HG03025 (cell line): ENCODE data around the gene WDR31.
"Not testable (repeated sequence)": the region's sequence is repeated elsewhere in the genome, so short reads cannot be mapped to it uniquely, and the experiment has no call there.

ENCODE experiments used
- ATAC-seq: cut with Tn5 transposase; IDR thresholded peaks from one replicate; pipeline ENCODE4 v1.9.1; 2021; ENCODE audit warnings: mild to moderate bottlenecking, moderate library complexity; ENCODE audit not compliant: unreplicated experiment, low FRiP score

WDR31 gene

GRCh38 chr9:113368982-113369854 is 29.1 kb upstream of the WDR31 start:
- ATAC-seq: no peak

- no peak for ATAC-seq
Measured at GRCh38 chr9:113368348-113368981, 28.4 kb upstream of the WDR31 start.

- ATAC-seq: not testable (repeated sequence)
Measured at GRCh38 chr9:113365652-113366051, 25.6 kb upstream of the WDR31 start.

GRCh38 chr9:113364951-113365350 is 24.9 kb upstream of the WDR31 start:
- no peak for ATAC-seq

GRCh38 chr9:113363336-113363735 is 23.3 kb upstream of the WDR31 start:
- no peak for ATAC-seq

- ATAC-seq: no peak
Measured at GRCh38 chr9:113361304-113362018, 21.4 kb upstream of the WDR31 start.

GRCh38 chr9:113360242-113360842 is 20.3 kb upstream of the WDR31 start:
- no peak for ATAC-seq

GRCh38 chr9:113359385-113359784 is 19.3 kb upstream of the WDR31 start:
- ATAC-seq: no peak

- ATAC-seq: no peak
Measured at GRCh38 chr9:113356686-113357292, 16.7 kb upstream of the WDR31 start.

- no peak for ATAC-seq
Measured at GRCh38 chr9:113355040-113355596, 15.0 kb upstream of the WDR31 start.

- ATAC-seq: no peak
Measured at GRCh38 chr9:113352411-113352810, 12.3 kb upstream of the WDR31 start.

- ATAC-seq: no peak
Measured at GRCh38 chr9:113352006-113352405, 11.9 kb upstream of the WDR31 start.

GRCh38 chr9:113350937-113351336 is 10.9 kb upstream of the WDR31 start:
- no peak for ATAC-seq

GRCh38 chr9:113350107-113350661 is 10.1 kb upstream of the WDR31 start:
- peak; percentile 16 for ATAC-seq

- ATAC-seq: peak; percentile 38
Measured at GRCh38 chr9:113349445-113350094, 9.5 kb upstream of the WDR31 start, which contains the start of gene BSPRY. TSS of gene BSPRY (plus strand) at chr9:113349541. CDS start at chr9:113349580, 39 bp downstream.

- no peak for ATAC-seq
Measured at GRCh38 chr9:113349066-113349444, 9.0 kb upstream of the WDR31 start.

- no peak for ATAC-seq
Measured at GRCh38 chr9:113348437-113348836, 8.4 kb upstream of the WDR31 start.

GRCh38 chr9:113345671-113346070 is 5.6 kb upstream of the WDR31 start:
- ATAC-seq: no peak

GRCh38 chr9:113345190-113345589 is 5.1 kb upstream of the WDR31 start:
- ATAC-seq: no peak
